ENCODE results near the gene SAPCD2.

- TF ChIP-seq CTCF (conservative IDR thresholded peaks at IDR 0.05; ENCODE audit: low read depth, low read length) (no peak), EZH2 (IDR thresholded peaks at IDR 0.05; ENCODE audit: borderline replicate concordance, low read depth, low read length, poor library complexity, severe bottlenecking) (no peak)
Observed at GRCh38 chr9:137112564-137113384, 42.4 kb upstream of the SAPCD2 start.
